ENCODE measurements around the gene CIAO1.
A peak's percentile ranks its signal among the peaks of the same experiment; 100 is the strongest.

The CIAO1 gene

DNA sequence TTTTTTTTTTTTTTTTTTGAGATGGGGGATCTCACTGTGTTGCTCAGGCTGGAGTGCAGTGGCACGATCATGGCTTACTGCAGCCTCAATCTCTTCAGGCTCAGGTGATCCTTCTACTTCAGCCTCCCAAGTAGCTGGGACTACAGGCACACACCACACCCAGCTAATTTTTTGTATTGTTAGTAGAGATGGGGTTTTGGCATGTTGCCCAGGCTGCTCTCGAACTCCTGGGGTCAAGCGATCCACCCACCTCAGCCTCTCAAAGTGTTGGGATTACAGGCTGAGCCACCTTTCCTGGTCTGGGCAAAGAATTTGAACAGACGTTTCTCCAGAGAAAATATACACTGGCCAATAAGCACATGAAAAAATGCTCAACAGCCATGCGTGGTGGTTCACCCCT lies 42.2 kb downstream of the CIAO1 start:
- no peak for DNase-seq (ENCODE audit: low spot score)
- TF ChIP-seq, protein P1, sequence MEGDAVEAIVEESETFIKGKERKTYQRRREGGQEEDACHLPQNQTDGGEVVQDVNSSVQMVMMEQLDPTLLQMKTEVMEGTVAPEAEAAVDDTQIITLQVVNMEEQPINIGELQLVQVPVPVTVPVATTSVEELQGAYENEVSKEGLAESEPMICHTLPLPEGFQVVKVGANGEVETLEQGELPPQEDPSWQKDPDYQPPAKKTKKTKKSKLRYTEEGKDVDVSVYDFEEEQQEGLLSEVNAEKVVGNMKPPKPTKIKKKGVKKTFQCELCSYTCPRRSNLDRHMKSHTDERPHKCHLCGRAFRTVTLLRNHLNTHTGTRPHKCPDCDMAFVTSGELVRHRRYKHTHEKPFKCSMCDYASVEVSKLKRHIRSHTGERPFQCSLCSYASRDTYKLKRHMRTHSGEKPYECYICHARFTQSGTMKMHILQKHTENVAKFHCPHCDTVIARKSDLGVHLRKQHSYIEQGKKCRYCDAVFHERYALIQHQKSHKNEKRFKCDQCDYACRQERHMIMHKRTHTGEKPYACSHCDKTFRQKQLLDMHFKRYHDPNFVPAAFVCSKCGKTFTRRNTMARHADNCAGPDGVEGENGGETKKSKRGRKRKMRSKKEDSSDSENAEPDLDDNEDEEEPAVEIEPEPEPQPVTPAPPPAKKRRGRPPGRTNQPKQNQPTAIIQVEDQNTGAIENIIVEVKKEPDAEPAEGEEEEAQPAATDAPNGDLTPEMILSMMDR (IDR thresholded peaks at IDR 0.05; ENCODE audit: extremely low read depth, insufficient read depth, missing control alignments): no peak
- in situ Hi-C loops (cut with MboI; ENCODE audit: low pct_unique_long_range_greater_than_20kb, low sequenced_read_pairs, unreplicated experiment): no loop called here

DNA sequence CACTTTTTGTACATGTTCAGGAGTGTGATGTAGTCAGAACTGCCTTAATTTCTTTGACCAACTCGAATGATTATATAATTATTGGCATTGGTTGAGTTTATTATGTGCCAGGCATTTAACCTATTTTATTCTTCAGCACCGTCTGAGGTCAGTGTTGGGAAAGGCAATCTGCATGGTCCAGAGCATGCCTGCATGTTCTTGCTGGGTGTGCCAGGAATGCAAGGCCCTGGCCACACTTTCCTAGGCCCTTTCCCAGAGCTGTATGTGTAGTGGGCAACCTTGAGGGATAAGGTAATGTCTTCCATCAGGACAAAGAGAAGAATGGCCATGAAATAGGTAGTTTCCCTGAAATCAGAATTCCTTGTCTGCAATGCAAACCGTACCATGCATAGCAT lies 49.0 kb downstream of the CIAO1 start:
- in situ Hi-C loops (cut with MboI; ENCODE audit: low pct_unique_long_range_greater_than_20kb, low sequenced_read_pairs, unreplicated experiment): no loop called here
- TF ChIP-seq, protein P1 (IDR thresholded peaks at IDR 0.05; ENCODE audit: extremely low read depth, insufficient read depth, missing control alignments): no peak

DNA sequence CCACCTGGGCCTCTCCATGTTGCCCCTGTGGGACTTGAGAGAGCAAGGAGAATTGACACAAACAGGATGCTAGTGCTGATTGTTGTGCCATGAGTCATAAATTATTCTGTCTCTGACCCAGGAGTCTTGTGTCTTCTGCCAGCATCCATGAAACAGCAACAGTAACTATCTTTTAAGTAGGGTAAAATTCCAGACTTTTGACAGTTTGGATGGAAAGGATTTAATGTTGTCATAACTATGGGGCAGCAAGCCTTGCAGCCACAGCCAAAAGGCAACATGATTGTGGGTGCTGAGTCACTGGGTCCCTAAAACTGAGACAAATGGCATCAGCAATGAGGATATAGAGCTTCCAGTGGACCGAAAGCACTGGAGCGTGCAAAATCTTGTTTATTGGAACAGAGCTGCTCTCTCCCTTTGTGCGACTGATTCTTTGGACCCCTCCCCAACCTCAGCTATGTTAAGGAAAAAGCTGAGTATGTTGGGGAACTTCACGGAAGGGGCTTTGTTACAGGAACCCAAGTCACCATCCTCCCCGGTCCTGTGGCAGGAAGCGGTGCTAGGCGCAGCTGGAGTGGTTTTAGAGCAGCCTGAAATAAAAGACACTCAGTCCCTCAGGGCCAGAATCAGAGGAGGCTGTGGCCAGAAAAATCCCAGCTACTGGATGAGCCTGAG lies 49.5 kb downstream of the CIAO1 start:
- DNase-seq (ENCODE audit: low spot score): peak; percentile 37
- TF ChIP-seq, protein P1 (IDR thresholded peaks at IDR 0.05; ENCODE audit: extremely low read depth, insufficient read depth, missing control alignments): no peak
- in situ Hi-C loops (cut with MboI; ENCODE audit: low pct_unique_long_range_greater_than_20kb, low sequenced_read_pairs, unreplicated experiment): no loop called here

More for the DNA sequence above, 49.0 kb downstream of the CIAO1 start:
- DNase-seq (ENCODE audit: low spot score): no peak

DNA sequence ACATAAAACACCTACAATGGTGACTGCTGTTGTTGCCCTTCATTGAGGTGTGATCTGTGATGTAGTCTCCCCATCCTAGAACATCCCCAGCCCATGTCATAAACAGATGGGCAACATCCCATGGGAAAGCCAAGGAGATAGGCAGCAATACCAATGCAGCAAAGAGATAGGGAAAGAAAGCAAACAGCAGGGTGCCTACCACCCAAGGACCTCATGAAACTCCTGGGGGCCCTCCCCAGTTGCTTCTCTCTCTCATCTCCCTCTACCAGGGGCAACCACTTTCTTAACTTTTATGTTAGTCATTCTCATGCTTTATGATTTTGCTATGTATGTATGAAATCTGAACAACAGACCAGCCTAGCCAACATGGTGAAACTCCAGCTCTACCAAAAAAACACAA lies 51.0 kb downstream of the CIAO1 start:
- DNase-seq (ENCODE audit: low spot score): no peak
- in situ Hi-C loops (cut with MboI; ENCODE audit: low pct_unique_long_range_greater_than_20kb, low sequenced_read_pairs, unreplicated experiment): no loop called here
- TF ChIP-seq, protein P1 (IDR thresholded peaks at IDR 0.05; ENCODE audit: extremely low read depth, insufficient read depth, missing control alignments): no peak

DNA sequence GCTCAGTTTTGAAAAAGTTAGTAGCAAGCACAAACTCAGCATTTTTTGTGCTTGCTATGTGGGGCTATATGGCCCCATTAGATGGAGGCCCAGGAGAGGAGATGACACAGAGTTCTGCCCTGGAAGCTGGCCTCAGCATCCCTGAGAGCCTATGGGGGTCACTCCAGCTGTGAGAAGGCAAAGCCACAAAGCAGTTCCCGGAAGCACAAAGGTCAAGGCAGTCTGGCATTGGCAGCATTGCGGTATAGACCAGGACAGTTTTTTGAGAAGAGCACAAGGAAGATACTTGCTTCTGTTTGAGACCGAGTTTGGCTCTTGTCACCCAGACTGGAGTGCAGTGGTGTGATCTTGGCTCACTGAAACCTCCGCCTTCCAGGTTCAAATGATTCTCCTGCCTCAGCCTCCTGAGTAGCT lies 51.6 kb downstream of the CIAO1 start:
- in situ Hi-C loops (cut with MboI; ENCODE audit: low pct_unique_long_range_greater_than_20kb, low sequenced_read_pairs, unreplicated experiment): no loop called here
- DNase-seq (ENCODE audit: low spot score): no peak
- TF ChIP-seq, protein P1 (IDR thresholded peaks at IDR 0.05; ENCODE audit: extremely low read depth, insufficient read depth, missing control alignments): no peak

DNA sequence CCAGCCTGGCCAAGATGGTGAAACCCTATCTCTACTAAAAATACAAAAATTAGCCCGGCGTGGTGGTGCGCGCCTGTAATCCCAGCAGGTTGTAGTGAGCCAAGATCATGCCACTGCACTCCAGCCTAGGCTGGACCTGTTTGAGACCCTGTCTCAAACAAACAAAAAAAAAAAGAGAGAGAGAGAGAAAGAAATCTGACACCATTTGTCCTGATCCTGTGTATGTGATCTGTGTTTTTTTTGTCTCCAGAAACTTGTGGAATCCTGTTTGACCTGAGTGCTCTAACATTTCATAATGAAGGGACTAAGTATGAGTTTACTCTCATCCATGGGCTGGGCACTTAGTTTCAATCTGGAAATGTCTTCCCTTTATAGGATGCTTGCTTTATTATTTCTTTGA lies 52.7 kb downstream of the CIAO1 start:
- in situ Hi-C loops (cut with MboI; ENCODE audit: low pct_unique_long_range_greater_than_20kb, low sequenced_read_pairs, unreplicated experiment): no loop called here
- DNase-seq (ENCODE audit: low spot score): no peak
- TF ChIP-seq, protein P1 (IDR thresholded peaks at IDR 0.05; ENCODE audit: extremely low read depth, insufficient read depth, missing control alignments): no peak
